HG02970 (cell line): ENCODE measurements around the gene NR2C1.

ENCODE experiments used
- ATAC-seq: cut with Tn5 transposase; IDR thresholded peaks from one replicate; pipeline ENCODE4 v1.9.1; 2021; ENCODE audit warnings: mild to moderate bottlenecking, moderate library complexity, moderate number of reproducible peaks; ENCODE audit not compliant: unreplicated experiment, low FRiP score

The NR2C1 gene

GRCh38 chr12:94970560-94970959 is 102.9 kb downstream of the NR2C1 start:
- no peak for ATAC-seq
